ENCODE measurements around the gene WDR45B.
A peak's percentile ranks its signal among the peaks of the same experiment; 100 is the strongest.

Gene WDR45B

GRCh38 chr17:82647593-82648164 is 565 bp downstream of the WDR45B start:
- peak overlapping the region; percentile 98 for H3K4me2 ChIP-seq (ENCODE audit: low read depth, low read length, poor library complexity, severe bottlenecking)
- H3F3A ChIP-seq (ENCODE audit: insufficient read depth), result peaks cover 4% of the 10 kb centered on the region; the same call in 1 of the 2 replicates
- peak overlapping the region; percentile 89 for H3K27ac ChIP-seq (ENCODE audit: low read depth, low read length)
- no peaks in the 10 kb centered on the region for H3K9me3 ChIP-seq (ENCODE audit: insufficient read depth, low read length)
- H3K9me2 ChIP-seq (replicated peaks; ENCODE audit: insufficient read depth, low read length), result no peaks in the 10 kb centered on the region
- no peak for TF ChIP-seq EZH2phosphoT487 (conservative IDR thresholded peaks at IDR 0.05; ENCODE audit: low read length)
- TF ChIP-seq, protein P1, sequence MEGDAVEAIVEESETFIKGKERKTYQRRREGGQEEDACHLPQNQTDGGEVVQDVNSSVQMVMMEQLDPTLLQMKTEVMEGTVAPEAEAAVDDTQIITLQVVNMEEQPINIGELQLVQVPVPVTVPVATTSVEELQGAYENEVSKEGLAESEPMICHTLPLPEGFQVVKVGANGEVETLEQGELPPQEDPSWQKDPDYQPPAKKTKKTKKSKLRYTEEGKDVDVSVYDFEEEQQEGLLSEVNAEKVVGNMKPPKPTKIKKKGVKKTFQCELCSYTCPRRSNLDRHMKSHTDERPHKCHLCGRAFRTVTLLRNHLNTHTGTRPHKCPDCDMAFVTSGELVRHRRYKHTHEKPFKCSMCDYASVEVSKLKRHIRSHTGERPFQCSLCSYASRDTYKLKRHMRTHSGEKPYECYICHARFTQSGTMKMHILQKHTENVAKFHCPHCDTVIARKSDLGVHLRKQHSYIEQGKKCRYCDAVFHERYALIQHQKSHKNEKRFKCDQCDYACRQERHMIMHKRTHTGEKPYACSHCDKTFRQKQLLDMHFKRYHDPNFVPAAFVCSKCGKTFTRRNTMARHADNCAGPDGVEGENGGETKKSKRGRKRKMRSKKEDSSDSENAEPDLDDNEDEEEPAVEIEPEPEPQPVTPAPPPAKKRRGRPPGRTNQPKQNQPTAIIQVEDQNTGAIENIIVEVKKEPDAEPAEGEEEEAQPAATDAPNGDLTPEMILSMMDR (IDR thresholded peaks at IDR 0.05; ENCODE audit: insufficient read depth, low read length, poor library complexity, severe bottlenecking), result no peak
- H3K27me3 ChIP-seq (ENCODE audit: low read length), result no peaks in the 10 kb centered on the region
- peak overlapping the region; percentile 80 for H3K4me3 ChIP-seq (ENCODE audit: insufficient read depth, low read length, poor library complexity, severe bottlenecking)
- peaks cover 4% of the 10 kb centered on the region; the same call in 1 of the 2 replicates for H4K20me1 ChIP-seq (ENCODE audit: low read depth, low read length)
- H2AFZ ChIP-seq (ENCODE audit: low read depth, low read length, severe bottlenecking), result peak overlapping the region; percentile 75
- peak overlapping the region; percentile 97 for H3K9ac ChIP-seq (ENCODE audit: low read length)
- no peaks in the 10 kb centered on the region for H3K36me3 ChIP-seq (ENCODE audit: low read length)
- H3K79me2 ChIP-seq (ENCODE audit: insufficient read depth, low read length), result peaks cover 53% of the 10 kb centered on the region

DNA sequence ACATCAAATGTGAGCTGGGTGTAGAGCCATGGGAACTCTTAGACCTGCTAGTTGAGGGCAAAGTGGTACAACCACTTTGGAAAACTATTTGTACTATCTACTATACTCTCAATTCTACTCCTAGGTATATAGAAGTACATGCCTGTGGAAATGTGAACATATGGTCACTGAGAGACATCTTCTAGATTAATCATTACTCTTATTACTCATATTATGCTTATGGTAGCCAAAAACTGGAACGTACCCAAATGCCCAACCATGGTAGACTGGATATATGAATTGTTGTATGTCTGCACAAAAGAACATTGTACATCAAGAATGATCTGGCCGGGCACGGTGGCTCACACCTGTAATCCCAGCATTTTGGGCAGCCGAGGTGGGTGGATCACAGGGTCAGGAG is 2.7 kb downstream of the WDR45B start:
- TF ChIP-seq, protein P1 (IDR thresholded peaks at IDR 0.05; ENCODE audit: insufficient read depth, low read length, poor library complexity, severe bottlenecking), result no peak
- Histone ChIP-seq H4K20me1 (ENCODE audit: low read depth, low read length) (peaks cover 4% of the 10 kb centered on the region; the same call in 1 of the 2 replicates), H3F3A (ENCODE audit: insufficient read depth) (peaks cover 4% of the 10 kb centered on the region; the same call in 1 of the 2 replicates), H3K36me3 (ENCODE audit: low read length) (no peaks in the 10 kb centered on the region), H2AFZ (ENCODE audit: low read depth, low read length, severe bottlenecking) (no peak overlapping the region), H3K79me2 (ENCODE audit: insufficient read depth, low read length) (peaks cover 73% of the 10 kb centered on the region), H3K4me3 (ENCODE audit: insufficient read depth, low read length, poor library complexity, severe bottlenecking) (no peak overlapping the region), H3K9ac (ENCODE audit: low read length) (no peak overlapping the region), H3K27ac (ENCODE audit: low read depth, low read length) (no peak overlapping the region), H3K9me2 (replicated peaks; ENCODE audit: insufficient read depth, low read length) (no peaks in the 10 kb centered on the region), H3K27me3 (ENCODE audit: low read length) (no peaks in the 10 kb centered on the region), H3K9me3 (ENCODE audit: insufficient read depth, low read length) (no peaks in the 10 kb centered on the region), H3K4me2 (ENCODE audit: low read depth, low read length, poor library complexity, severe bottlenecking) (no peak overlapping the region)

DNA sequence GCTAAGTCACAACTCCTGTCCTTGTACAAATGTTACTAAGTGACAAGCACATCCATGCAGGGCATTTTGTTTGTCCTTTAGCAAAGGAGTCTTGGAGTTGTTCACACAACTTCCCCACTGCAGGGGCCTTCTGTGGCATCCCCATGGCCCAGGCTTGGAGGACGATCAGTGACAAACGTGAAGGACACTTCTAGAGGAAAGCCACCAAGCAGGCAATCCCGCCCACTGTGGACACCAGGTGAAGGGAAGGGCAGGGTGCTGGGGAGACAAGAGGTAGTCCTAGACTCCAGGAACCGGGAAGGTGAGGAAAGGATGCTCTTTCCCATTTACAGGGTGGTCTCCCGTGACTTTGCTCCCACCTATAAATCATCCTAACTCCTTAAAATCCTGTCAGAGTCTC is 4.1 kb downstream of the WDR45B start:
- Histone ChIP-seq H3K9me3 (ENCODE audit: insufficient read depth, low read length) (no peaks in the 10 kb centered on the region), H3K9me2 (replicated peaks; ENCODE audit: insufficient read depth, low read length) (no peaks in the 10 kb centered on the region), H3K36me3 (ENCODE audit: low read length) (no peaks in the 10 kb centered on the region), H3K27me3 (ENCODE audit: low read length) (no peaks in the 10 kb centered on the region), H3K79me2 (ENCODE audit: insufficient read depth, low read length) (peaks cover 86% of the 10 kb centered on the region), H3F3A (ENCODE audit: insufficient read depth) (peaks cover 4% of the 10 kb centered on the region; the same call in 1 of the 2 replicates), H4K20me1 (ENCODE audit: low read depth, low read length) (peaks cover 4% of the 10 kb centered on the region; the same call in 1 of the 2 replicates), H3K9ac (ENCODE audit: low read length) (no peak overlapping the region), H3K4me2 (ENCODE audit: low read depth, low read length, poor library complexity, severe bottlenecking) (no peak overlapping the region), H3K27ac (ENCODE audit: low read depth, low read length) (no peak overlapping the region), H2AFZ (ENCODE audit: low read depth, low read length, severe bottlenecking) (no peak overlapping the region), H3K4me3 (ENCODE audit: insufficient read depth, low read length, poor library complexity, severe bottlenecking) (no peak overlapping the region)
- no peak for TF ChIP-seq EZH2phosphoT487 (conservative IDR thresholded peaks at IDR 0.05; ENCODE audit: low read length)
- TF ChIP-seq, protein P1 (IDR thresholded peaks at IDR 0.05; ENCODE audit: insufficient read depth, low read length, poor library complexity, severe bottlenecking), result no peak

Data from SU-DHL-6 (cell line).